ENCODE results near the gene ZNF584.
A peak's percentile ranks its signal among the peaks of the same experiment; 100 is the strongest.

Gene ZNF584

GRCh38 chr19:58466760-58467589 is 58.5 kb downstream of the ZNF584 start, which contains the start of gene ZNF324:
ZNF324 (plus strand) TSS chr19:58467080; CDS start chr19:58469186, 2,106 bp downstream.
- TF ChIP-seq, protein P1, sequence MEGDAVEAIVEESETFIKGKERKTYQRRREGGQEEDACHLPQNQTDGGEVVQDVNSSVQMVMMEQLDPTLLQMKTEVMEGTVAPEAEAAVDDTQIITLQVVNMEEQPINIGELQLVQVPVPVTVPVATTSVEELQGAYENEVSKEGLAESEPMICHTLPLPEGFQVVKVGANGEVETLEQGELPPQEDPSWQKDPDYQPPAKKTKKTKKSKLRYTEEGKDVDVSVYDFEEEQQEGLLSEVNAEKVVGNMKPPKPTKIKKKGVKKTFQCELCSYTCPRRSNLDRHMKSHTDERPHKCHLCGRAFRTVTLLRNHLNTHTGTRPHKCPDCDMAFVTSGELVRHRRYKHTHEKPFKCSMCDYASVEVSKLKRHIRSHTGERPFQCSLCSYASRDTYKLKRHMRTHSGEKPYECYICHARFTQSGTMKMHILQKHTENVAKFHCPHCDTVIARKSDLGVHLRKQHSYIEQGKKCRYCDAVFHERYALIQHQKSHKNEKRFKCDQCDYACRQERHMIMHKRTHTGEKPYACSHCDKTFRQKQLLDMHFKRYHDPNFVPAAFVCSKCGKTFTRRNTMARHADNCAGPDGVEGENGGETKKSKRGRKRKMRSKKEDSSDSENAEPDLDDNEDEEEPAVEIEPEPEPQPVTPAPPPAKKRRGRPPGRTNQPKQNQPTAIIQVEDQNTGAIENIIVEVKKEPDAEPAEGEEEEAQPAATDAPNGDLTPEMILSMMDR (conservative IDR thresholded peaks at IDR 0.05; ENCODE audit: control insufficient read depth, insufficient read depth, low read depth, low read length), result no peak
- peak; percentile 93 for DNase-seq (ENCODE audit: low read depth)
- peak within 1 kb of the TSS; percentile 65 for H3K4me3 ChIP-seq (ENCODE audit: control insufficient read depth, low read depth, low read length)
